GM15510 (cell line): ENCODE data around the gene RWDD2A.
A peak's percentile ranks its signal among the peaks of the same experiment; 100 is the strongest.

Experiments used
- POLR2A ChIP-seq: IDR thresholded peaks from 3 replicates; pipeline ENCODE4 v1.6.1; 2011; ENCODE audit warnings: borderline replicate concordance; ENCODE audit not compliant: insufficient read length; ENCODE audit errors: extremely low read depth

Gene RWDD2A

GRCh38 chr6:83192871-83193746 lies at the start of gene RWDD2A, which contains the start of gene PGM3:
TSS of gene RWDD2A (plus strand) at chr6:83193357. CDS start at chr6:83194452, 1,095 bp downstream.
TSS of gene PGM3 (minus strand) at chr6:83193265. CDS start at chr6:83191012, 2,253 bp downstream.
- TF ChIP-seq POLR2A, result peak; percentile 85

- no peak for TF ChIP-seq POLR2A
Observed at GRCh38 chr6:83151114-83151513, 42.0 kb upstream of the RWDD2A start.

- no peak for TF ChIP-seq POLR2A
Observed at GRCh38 chr6:83152913-83153312, 40.2 kb upstream of the RWDD2A start.

GRCh38 chr6:83153883-83154521 lies 39.2 kb upstream of the RWDD2A start:
- no peak for TF ChIP-seq POLR2A

GRCh38 chr6:83155794-83156193 lies 37.4 kb upstream of the RWDD2A start:
- no peak for TF ChIP-seq POLR2A

- TF ChIP-seq POLR2A, result no peak
Observed at GRCh38 chr6:83160167-83160566, 33.0 kb upstream of the RWDD2A start.

- TF ChIP-seq POLR2A, result no peak
Observed at GRCh38 chr6:83167726-83168278, 25.4 kb upstream of the RWDD2A start.

- no peak for TF ChIP-seq POLR2A
Observed at GRCh38 chr6:83168556-83168955, 24.6 kb upstream of the RWDD2A start.

- TF ChIP-seq POLR2A, result no peak
Observed at GRCh38 chr6:83169106-83169505, 24.1 kb upstream of the RWDD2A start.

- TF ChIP-seq POLR2A, result no peak
Observed at GRCh38 chr6:83169511-83169910, 23.6 kb upstream of the RWDD2A start.

GRCh38 chr6:83176246-83176645 lies 16.9 kb upstream of the RWDD2A start:
- TF ChIP-seq POLR2A, result no peak

GRCh38 chr6:83180426-83180950 lies 12.7 kb upstream of the RWDD2A start:
- TF ChIP-seq POLR2A, result no peak

GRCh38 chr6:83182114-83182513 lies 11.0 kb upstream of the RWDD2A start:
- TF ChIP-seq POLR2A, result no peak

- TF ChIP-seq POLR2A, result no peak
Observed at GRCh38 chr6:83183082-83183828, 9.9 kb upstream of the RWDD2A start.

GRCh38 chr6:83185096-83185495 lies 8.1 kb upstream of the RWDD2A start:
- TF ChIP-seq POLR2A, result no peak

- no peak for TF ChIP-seq POLR2A
Observed at GRCh38 chr6:83188501-83188900, 4.7 kb upstream of the RWDD2A start.

- no peak for TF ChIP-seq POLR2A
Observed at GRCh38 chr6:83190626-83191025, 2.5 kb upstream of the RWDD2A start.
